Neuronal stem cell (in vitro differentiated cells): ENCODE data around the gene GYS1.

Source experiments
- DNase-seq: peaks from one replicate; pipeline ENCODE4 v3.0.0-alpha.2; 2013; ENCODE audit warnings: low spot score
- H2AFZ ChIP-seq: one replicate; pipeline ENCODE4 v1.6.1; 2013; ENCODE audit warnings: mild to moderate bottlenecking, low read length, inconsistent platforms
- H2AK5ac ChIP-seq: 2 replicates; pipeline ENCODE4 v1.6.1; 2013; ENCODE audit warnings: low read depth, mild to moderate bottlenecking, inconsistent platforms, low read length, moderate library complexity, mixed read lengths
- H2BK120ac ChIP-seq: 2 replicates; pipeline ENCODE4 v1.6.1; 2013; ENCODE audit warnings: low read depth, mild to moderate bottlenecking, inconsistent platforms, low read length, moderate library complexity, mixed read lengths
- H2BK12ac ChIP-seq: one replicate; pipeline ENCODE4 v1.6.1; 2013; ENCODE audit warnings: low read length, inconsistent platforms
- H2BK15ac ChIP-seq: 2 replicates; pipeline ENCODE4 v1.6.1; 2013; ENCODE audit warnings: mild to moderate bottlenecking, low read length, inconsistent platforms, mixed read lengths
- H2BK5ac ChIP-seq: one replicate; pipeline ENCODE4 v1.6.1; 2013; ENCODE audit warnings: inconsistent platforms, mild to moderate bottlenecking, low read length, moderate library complexity
- H3K14ac ChIP-seq: one replicate; pipeline ENCODE4 v1.6.1; 2013; ENCODE audit warnings: low read length, inconsistent platforms
- H3K18ac ChIP-seq: 2 replicates; pipeline ENCODE4 v1.6.1; 2013; ENCODE audit warnings: low read length, inconsistent platforms
- H3K23ac ChIP-seq: 2 replicates; pipeline ENCODE4 v1.6.1; 2013; ENCODE audit warnings: low read depth, mild to moderate bottlenecking, mixed read lengths, low read length, inconsistent platforms; ENCODE audit not compliant: poor library complexity
- H3K27ac ChIP-seq: replicated peaks from 3 replicates; pipeline ENCODE4 v1.5.1; 2013; ENCODE audit warnings: low read length, inconsistent platforms
- H3K27me3 ChIP-seq, 3 experiments: 2 replicates each; pipeline ENCODE4 v1.6.1; 2013; ENCODE audit warnings: low read length in 3 of 3, mild to moderate bottlenecking in 2 of 3, inconsistent platforms in 1 of 3, low read depth in 1 of 3, mixed read lengths in 1 of 3, moderate library complexity in 1 of 3; ENCODE audit not compliant: control insufficient read depth in 3 of 3, insufficient read depth in 3 of 3
- H3K36me3 ChIP-seq, 2 donors: replicated peaks in 1 of 2; 2 replicates each; pipeline ENCODE4 v1.6.1; 2013; ENCODE audit warnings: low read length in 2 of 2; ENCODE audit not compliant: control insufficient read depth in 2 of 2, insufficient read depth in 2 of 2
- H3K4ac ChIP-seq: 2 replicates; pipeline ENCODE4 v1.6.1; 2013; ENCODE audit warnings: inconsistent platforms, mild to moderate bottlenecking, low read length, moderate library complexity
- H3K4me1 ChIP-seq, 2 donors: 1 replicate in 1 of 2; 2 replicates in 1 of 2; pipeline ENCODE4 v1.6.1; 2013; ENCODE audit warnings: low read length in 2 of 2, low read depth in 1 of 2; ENCODE audit not compliant: control insufficient read depth in 2 of 2, insufficient read depth in 1 of 2
- H3K4me2 ChIP-seq: one replicate; pipeline ENCODE4 v1.6.1; 2013; ENCODE audit warnings: mild to moderate bottlenecking, low read length, inconsistent platforms; ENCODE audit not compliant: insufficient read depth, poor library complexity, severe bottlenecking
- H3K4me3 ChIP-seq, 2 donors: 2 replicates each; pipeline ENCODE4 v1.5.1; 2013; ENCODE audit warnings: low read length in 2 of 2, mild to moderate bottlenecking in 2 of 2, inconsistent platforms in 1 of 2, moderate library complexity in 1 of 2
- H3K79me1 ChIP-seq: one replicate; pipeline ENCODE4 v1.6.1; 2013; ENCODE audit warnings: low read depth, mild to moderate bottlenecking, inconsistent platforms, low read length, moderate library complexity
- H3K9ac ChIP-seq: one replicate; pipeline ENCODE4 v1.6.1; 2013; ENCODE audit warnings: mild to moderate bottlenecking, low read depth, low read length, inconsistent platforms; ENCODE audit not compliant: poor library complexity
- H3K9me3 ChIP-seq, 2 donors: replicated peaks in 1 of 2; 2 replicates each; pipeline versions ENCODE3 to v1.6.1; 2013; ENCODE audit warnings: low read length in 2 of 2, mild to moderate bottlenecking in 2 of 2, inconsistent platforms in 1 of 2, low read depth in 1 of 2, mixed read lengths in 1 of 2, moderate library complexity in 1 of 2; ENCODE audit not compliant: control insufficient read depth in 2 of 2, insufficient read depth in 1 of 2
- H4K8ac ChIP-seq: one replicate; pipeline ENCODE4 v1.6.1; 2013; ENCODE audit warnings: low read depth, mild to moderate bottlenecking, inconsistent platforms, low read length, moderate library complexity
- H4K91ac ChIP-seq: one replicate; pipeline ENCODE4 v1.6.1; 2013; ENCODE audit warnings: low read length, low read depth, mild to moderate bottlenecking, inconsistent platforms; ENCODE audit not compliant: poor library complexity
- WGBS, 2 donors: extraction: QIAGEN DNeasy Blood & Tissue Kit; methylation state at CpG; one replicate each; pipeline ENCODE4 v1.1.7; 2013; ENCODE audit warnings: missing lambda C conversion rate in 2 of 2, mixed read lengths in 1 of 2; ENCODE audit not compliant: insufficient read length in 2 of 2, insufficient replicate concordance in 1 of 2; ENCODE audit errors: extremely low coverage in 2 of 2; 5-methylcytosine and 5-hydroxymethylcytosine counted together

GYS1 gene

GRCh38 chr19:48954595-48955307, 38.4 kb downstream of the GYS1 start, which contains the start of gene BAX:
BAX (plus strand) TSS chr19:48954875; CDS start chr19:48954929, 54 bp downstream.
- Histone ChIP-seq H3K9ac (peak within 1 kb of the TSS; percentile 94), H2BK5ac (peak within 1 kb of the TSS; percentile 83), H3K27me3 (no peaks in the 10 kb centered on the region), H3K18ac (peak within 1 kb of the TSS; percentile 96), H3K9me3 (no peaks in the 10 kb centered on the region), H4K8ac (peak within 1 kb of the TSS; percentile 57), H3K4me2 (peak within 1 kb of the TSS; percentile 90), H4K91ac (no peak within 1 kb of the TSS), H3K14ac (peak within 1 kb of the TSS; percentile 15), H2BK120ac (no peak within 1 kb of the TSS), H3K4me3 (peak within 1 kb of the TSS; percentile 66 to 89), H3K23ac (peak within 1 kb of the TSS; percentile 99), H3K27ac (peak within 1 kb of the TSS; percentile 67), H3K4me1 (peaks cover 6 to 7% of the 10 kb centered on the region in 2 donors), H2BK15ac (peak within 1 kb of the TSS; percentile 30), H2BK12ac (no peak within 1 kb of the TSS), H3K4ac (no peak within 1 kb of the TSS), H2AK5ac (peak within 1 kb of the TSS; percentile 71), H3K79me1 (peaks cover 8% of the 10 kb centered on the region), H2AFZ (peak within 1 kb of the TSS; percentile 99), H3K36me3 (peaks cover 7 to 32% of the 10 kb centered on the region in 2 donors)
- peak; percentile 94 for DNase-seq
- WGBS, 2 donors, result no CpG with 5 or more reads among the region's 71 CpGs

DNA sequence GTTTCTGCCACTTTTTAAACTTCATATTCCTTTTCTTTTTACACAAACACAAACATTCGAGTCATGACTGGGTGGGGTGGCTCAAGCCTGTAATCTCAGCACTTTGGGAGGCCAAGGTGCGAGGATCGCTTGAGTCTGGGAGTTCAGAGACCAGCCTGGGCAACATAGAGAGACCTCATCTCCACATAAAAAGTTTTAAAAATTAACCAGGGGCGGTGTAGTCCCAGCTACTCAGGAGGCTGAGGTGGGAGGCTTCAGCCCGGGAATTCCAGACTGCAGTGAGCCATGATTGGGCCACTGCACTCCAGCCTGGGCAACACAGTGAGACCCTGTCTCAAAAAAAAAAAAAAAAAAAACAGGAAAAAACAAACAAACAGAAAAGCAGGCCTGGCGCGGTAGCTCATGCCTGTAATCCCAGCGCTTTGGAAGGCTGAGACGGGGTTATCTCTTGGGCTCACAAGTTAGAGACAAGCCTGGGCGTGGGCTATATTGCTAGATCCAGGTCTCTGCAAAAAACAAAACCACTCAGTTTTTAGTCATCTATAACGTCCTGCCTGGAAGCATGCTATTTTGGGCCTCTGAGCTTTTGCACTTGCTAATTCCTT, 39.0 kb downstream of the GYS1 start:
- H3K27ac ChIP-seq, result peak overlapping the region; percentile 44

DNA sequence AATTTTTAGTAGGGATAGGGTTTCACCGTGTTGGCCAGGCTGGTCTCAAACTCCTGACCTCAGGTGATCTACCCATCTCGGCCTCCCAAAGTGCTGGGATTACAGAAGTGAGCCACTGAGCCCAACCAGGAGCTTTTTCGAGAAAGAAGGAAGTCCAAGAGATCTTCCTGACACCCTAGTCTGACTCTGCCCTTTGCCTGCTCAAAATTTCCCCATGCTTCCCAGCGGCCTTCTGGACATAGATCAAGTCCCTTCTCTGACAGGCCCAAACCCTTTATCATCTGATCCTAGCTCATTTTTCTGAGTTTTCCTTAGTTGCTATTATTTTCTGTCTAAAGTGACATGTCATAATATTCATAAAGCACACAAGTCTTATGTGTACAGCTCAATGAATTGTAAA, 40.0 kb downstream of the GYS1 start:
- Histone ChIP-seq H4K8ac (no peak overlapping the region), H4K91ac (no peak overlapping the region), H2AK5ac (no peak overlapping the region), H2BK15ac (no peak overlapping the region), H3K4me2 (no peak overlapping the region), H3K4me3 (no peak overlapping the region), H2BK12ac (no peak overlapping the region), H3K4ac (no peak overlapping the region), H3K14ac (no peak overlapping the region), H3K9ac (no peak overlapping the region), H3K4me1 (peaks cover 6 to 7% of the 10 kb centered on the region in 2 donors), H2BK120ac (no peak overlapping the region), H3K23ac (no peak overlapping the region), H3K27me3 (no peaks in the 10 kb centered on the region), H3K18ac (no peak overlapping the region), H2BK5ac (no peak overlapping the region), H3K9me3 (no peaks in the 10 kb centered on the region), H3K79me1 (peaks cover 8% of the 10 kb centered on the region), H3K36me3 (peaks cover 5 to 24% of the 10 kb centered on the region in 2 donors), H2AFZ (no peak overlapping the region), H3K27ac (no peak overlapping the region)
- WGBS, 2 donors, result no CpG with 5 or more reads among the region's 4 CpGs
- DNase-seq, result no peak

More for the DNA sequence above, 39.0 kb downstream of the GYS1 start:
- no peak overlapping the region for H3K9ac ChIP-seq
- H4K91ac ChIP-seq, result no peak overlapping the region
- DNase-seq, result no peak
- H3K79me1 ChIP-seq, result peaks cover 8% of the 10 kb centered on the region
- no peaks in the 10 kb centered on the region for H3K9me3 ChIP-seq
- H2BK5ac ChIP-seq, result no peak overlapping the region
- no peak overlapping the region for H2BK12ac ChIP-seq
- no peak overlapping the region for H4K8ac ChIP-seq
- H3K18ac ChIP-seq, result peak overlapping the region; percentile 9
- no peaks in the 10 kb centered on the region for H3K27me3 ChIP-seq
- H3K4me2 ChIP-seq, result peak overlapping the region; percentile 65
- H2AFZ ChIP-seq, result peak overlapping the region; percentile 99
- WGBS, 2 donors, result no CpG with 5 or more reads among the region's 11 CpGs
- H2AK5ac ChIP-seq, result no peak overlapping the region
- peaks cover 7 to 32% of the 10 kb centered on the region in 2 donors for H3K36me3 ChIP-seq
- H2BK120ac ChIP-seq, result no peak overlapping the region
- peak overlapping the region; percentile 57 to 66 for H3K4me3 ChIP-seq
- no peak overlapping the region for H3K4ac ChIP-seq
- no peak overlapping the region for H2BK15ac ChIP-seq
- no peak overlapping the region for H3K14ac ChIP-seq
- H3K23ac ChIP-seq, result peak overlapping the region; percentile 99
- H3K4me1 ChIP-seq, result peaks cover 6 to 7% of the 10 kb centered on the region in 2 donors

DNA sequence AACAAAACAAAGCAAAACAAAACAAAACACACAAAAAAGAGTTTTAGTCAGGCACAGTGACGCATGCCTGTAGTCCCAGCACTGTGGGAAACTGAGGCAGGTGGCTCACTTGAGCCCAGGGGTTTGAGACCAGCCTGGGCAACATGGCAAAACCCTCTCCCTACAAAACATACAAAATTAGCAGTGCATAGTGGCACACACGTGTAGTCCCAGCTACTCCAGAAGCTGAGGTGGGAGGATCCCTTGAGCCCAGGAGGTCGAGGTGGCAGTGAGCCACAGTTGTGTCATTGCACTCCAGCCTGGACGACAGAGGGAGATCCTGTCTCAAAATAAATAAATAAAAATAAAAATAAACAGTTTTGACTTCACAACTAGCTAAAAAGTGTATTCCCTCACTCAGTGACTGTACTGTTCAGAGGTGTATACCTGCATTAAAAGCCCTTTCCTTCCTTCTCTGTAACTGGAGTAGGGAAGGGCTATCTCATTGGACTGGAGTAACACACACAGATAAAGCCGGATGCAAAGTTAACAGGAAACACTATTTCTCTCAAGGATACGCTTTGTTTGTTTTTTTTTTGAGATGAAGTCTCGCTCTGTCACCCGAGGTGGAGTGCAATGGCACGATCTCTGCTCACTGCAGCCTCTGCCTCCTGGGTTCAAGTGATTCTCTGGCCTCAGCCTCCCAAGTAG, 42.1 kb downstream of the GYS1 start:
- Histone ChIP-seq H3K23ac (no peak overlapping the region), H3K4me1 (peaks cover 6% of the 10 kb centered on the region in 2 donors), H3K9me3 (peaks cover 0 to 5% of the 10 kb centered on the region in 2 donors), H4K8ac (no peak overlapping the region), H4K91ac (no peak overlapping the region), H2BK120ac (no peak overlapping the region), H2BK15ac (no peak overlapping the region), H2AK5ac (no peak overlapping the region), H3K18ac (no peak overlapping the region), H2BK12ac (no peak overlapping the region), H3K79me1 (peaks cover 6% of the 10 kb centered on the region), H3K27me3 (no peaks in the 10 kb centered on the region), H3K36me3 (peaks cover 0 to 5% of the 10 kb centered on the region in 2 donors), H3K4me2 (no peak overlapping the region), H2BK5ac (no peak overlapping the region), H3K9ac (no peak overlapping the region), H2AFZ (no peak overlapping the region), H3K27ac (no peak overlapping the region), H3K14ac (no peak overlapping the region), H3K4ac (no peak overlapping the region), H3K4me3 (no peak overlapping the region)
- no peak for DNase-seq
- WGBS, 2 donors, result no CpG with 5 or more reads among the region's 9 CpGs
